ENCODE measurements around the gene DUSP28. TPM values are rescaled to one million over a fixed set of nuclear protein-coding genes. Genes with fewer than 3 reads are reported as not detected.

The DUSP28 gene
- total and polyA plus RNA-seq, 2 of the 13 experiments (the other 11 are each of a cell fraction or from before 2014, with no cell fraction given), result 5.2 to 8.6 TPM

DNA sequence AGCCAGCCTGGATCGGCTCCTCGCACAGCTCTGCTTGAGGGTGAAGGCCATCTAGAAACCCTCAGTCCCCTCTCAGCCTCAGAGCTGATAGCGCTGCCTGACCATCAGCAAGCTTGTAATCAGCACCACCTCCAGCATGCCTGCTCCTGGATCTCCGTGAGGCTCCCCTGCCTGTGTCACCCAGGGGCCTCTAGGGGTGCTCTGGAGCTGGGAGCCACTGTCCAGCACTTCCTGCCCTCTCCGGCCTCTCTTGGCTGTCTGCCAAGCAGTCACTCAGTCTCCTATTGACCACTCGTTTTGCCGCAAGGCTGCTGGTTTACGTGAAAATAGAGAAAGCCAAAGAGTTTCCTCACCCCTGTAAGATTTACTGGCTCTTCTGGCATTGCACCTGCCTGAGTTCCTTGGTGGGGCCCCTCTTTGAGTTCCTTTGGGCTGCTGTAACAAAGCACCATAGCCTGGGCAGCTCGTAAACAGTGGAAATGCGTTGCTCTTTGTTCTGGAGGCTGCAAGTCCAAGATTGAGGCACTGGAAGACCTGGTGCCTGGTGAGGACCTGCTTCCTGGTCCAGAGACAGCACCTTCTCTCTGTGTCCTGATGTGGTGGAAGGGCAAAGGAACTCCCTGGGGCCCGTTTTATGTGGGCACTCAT lies 44.3 kb downstream of the DUSP28 start (continued):
- peak; percentile 91 for TF ChIP-seq ELF3 (CRISPR knock-in tag; IDR thresholded peaks at IDR 0.05)
- TF ChIP-seq PHF21A (CRISPR knock-in tag; IDR thresholded peaks at IDR 0.05), result peak; percentile 7
- TF ChIP-seq ZNF580 (CRISPR knock-in tag; IDR thresholded peaks at IDR 0.05; ENCODE audit: borderline replicate concordance, low read depth), result peak; percentile 46; the same call in 1 of the 2 replicates
- no peak for TF ChIP-seq RAD51 (IDR thresholded peaks at IDR 0.05; ENCODE audit: borderline replicate concordance)
- peak; percentile 61; the same call in 1 of the 2 replicates for TF ChIP-seq PPARG (CRISPR knock-in tag; conservative IDR thresholded peaks at IDR 0.05)
- TF ChIP-seq ZNF446 (CRISPR knock-in tag; IDR thresholded peaks at IDR 0.05), result no peak
- TF ChIP-seq, protein P1, sequence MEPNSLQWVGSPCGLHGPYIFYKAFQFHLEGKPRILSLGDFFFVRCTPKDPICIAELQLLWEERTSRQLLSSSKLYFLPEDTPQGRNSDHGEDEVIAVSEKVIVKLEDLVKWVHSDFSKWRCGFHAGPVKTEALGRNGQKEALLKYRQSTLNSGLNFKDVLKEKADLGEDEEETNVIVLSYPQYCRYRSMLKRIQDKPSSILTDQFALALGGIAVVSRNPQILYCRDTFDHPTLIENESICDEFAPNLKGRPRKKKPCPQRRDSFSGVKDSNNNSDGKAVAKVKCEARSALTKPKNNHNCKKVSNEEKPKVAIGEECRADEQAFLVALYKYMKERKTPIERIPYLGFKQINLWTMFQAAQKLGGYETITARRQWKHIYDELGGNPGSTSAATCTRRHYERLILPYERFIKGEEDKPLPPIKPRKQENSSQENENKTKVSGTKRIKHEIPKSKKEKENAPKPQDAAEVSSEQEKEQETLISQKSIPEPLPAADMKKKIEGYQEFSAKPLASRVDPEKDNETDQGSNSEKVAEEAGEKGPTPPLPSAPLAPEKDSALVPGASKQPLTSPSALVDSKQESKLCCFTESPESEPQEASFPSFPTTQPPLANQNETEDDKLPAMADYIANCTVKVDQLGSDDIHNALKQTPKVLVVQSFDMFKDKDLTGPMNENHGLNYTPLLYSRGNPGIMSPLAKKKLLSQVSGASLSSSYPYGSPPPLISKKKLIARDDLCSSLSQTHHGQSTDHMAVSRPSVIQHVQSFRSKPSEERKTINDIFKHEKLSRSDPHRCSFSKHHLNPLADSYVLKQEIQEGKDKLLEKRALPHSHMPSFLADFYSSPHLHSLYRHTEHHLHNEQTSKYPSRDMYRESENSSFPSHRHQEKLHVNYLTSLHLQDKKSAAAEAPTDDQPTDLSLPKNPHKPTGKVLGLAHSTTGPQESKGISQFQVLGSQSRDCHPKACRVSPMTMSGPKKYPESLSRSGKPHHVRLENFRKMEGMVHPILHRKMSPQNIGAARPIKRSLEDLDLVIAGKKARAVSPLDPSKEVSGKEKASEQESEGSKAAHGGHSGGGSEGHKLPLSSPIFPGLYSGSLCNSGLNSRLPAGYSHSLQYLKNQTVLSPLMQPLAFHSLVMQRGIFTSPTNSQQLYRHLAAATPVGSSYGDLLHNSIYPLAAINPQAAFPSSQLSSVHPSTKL (CRISPR knock-in tag; IDR thresholded peaks at IDR 0.05), result peak; percentile 68; the same call in 1 of the 2 replicates
- peak; percentile 83 for TF ChIP-seq PAXIP1 (CRISPR knock-in tag; conservative IDR thresholded peaks at IDR 0.05)
- TF ChIP-seq SMAD3 (CRISPR knock-in tag; IDR thresholded peaks at IDR 0.05), result peak; percentile 93; the same call in 1 of the 2 replicates
- TF ChIP-seq, protein P2, sequence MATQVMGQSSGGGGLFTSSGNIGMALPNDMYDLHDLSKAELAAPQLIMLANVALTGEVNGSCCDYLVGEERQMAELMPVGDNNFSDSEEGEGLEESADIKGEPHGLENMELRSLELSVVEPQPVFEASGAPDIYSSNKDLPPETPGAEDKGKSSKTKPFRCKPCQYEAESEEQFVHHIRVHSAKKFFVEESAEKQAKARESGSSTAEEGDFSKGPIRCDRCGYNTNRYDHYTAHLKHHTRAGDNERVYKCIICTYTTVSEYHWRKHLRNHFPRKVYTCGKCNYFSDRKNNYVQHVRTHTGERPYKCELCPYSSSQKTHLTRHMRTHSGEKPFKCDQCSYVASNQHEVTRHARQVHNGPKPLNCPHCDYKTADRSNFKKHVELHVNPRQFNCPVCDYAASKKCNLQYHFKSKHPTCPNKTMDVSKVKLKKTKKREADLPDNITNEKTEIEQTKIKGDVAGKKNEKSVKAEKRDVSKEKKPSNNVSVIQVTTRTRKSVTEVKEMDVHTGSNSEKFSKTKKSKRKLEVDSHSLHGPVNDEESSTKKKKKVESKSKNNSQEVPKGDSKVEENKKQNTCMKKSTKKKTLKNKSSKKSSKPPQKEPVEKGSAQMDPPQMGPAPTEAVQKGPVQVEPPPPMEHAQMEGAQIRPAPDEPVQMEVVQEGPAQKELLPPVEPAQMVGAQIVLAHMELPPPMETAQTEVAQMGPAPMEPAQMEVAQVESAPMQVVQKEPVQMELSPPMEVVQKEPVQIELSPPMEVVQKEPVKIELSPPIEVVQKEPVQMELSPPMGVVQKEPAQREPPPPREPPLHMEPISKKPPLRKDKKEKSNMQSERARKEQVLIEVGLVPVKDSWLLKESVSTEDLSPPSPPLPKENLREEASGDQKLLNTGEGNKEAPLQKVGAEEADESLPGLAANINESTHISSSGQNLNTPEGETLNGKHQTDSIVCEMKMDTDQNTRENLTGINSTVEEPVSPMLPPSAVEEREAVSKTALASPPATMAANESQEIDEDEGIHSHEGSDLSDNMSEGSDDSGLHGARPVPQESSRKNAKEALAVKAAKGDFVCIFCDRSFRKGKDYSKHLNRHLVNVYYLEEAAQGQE (IDR thresholded peaks at IDR 0.05; ENCODE audit: borderline replicate concordance in 1 of 2, low read depth in 1 of 2, low read length in 2 of 2), result peak in 1 of 2 experiments; percentile 89; a peak in 2 of 4 replicates
- TF ChIP-seq MEIS2 (CRISPR knock-in tag; IDR thresholded peaks at IDR 0.05), result peak; percentile 99
- TF ChIP-seq TMF1 (CRISPR knock-in tag; IDR thresholded peaks at IDR 0.05; ENCODE audit: low read depth), result no peak
- no peak for TF ChIP-seq ZIK1 (CRISPR knock-in tag; IDR thresholded peaks at IDR 0.05; ENCODE audit: borderline replicate concordance, low read depth)
- TF ChIP-seq KLF11 (CRISPR knock-in tag; IDR thresholded peaks at IDR 0.05), result 0 out of 2 replicates have a peak, but pooled peaks have one; percentile 26
- no peak for TF ChIP-seq XBP1 (CRISPR knock-in tag; IDR thresholded peaks at IDR 0.05)
- TF ChIP-seq, protein P3, sequence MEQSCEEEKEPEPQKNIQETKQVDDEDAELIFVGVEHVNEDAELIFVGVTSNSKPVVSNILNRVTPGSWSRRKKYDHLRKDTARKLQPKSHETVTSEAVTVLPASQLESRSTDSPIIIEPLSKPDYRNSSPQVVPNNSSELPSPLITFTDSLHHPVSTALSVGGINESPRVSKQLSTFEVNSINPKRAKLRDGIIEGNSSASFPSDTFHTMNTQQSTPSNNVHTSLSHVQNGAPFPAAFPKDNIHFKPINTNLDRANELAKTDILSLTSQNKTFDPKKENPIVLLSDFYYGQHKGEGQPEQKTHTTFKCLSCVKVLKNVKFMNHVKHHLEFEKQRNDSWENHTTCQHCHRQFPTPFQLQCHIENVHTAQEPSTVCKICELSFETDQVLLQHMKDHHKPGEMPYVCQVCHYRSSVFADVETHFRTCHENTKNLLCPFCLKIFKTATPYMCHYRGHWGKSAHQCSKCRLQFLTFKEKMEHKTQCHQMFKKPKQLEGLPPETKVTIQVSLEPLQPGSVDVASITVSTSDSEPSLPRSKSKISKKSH (CRISPR knock-in tag; IDR thresholded peaks at IDR 0.05; ENCODE audit: borderline replicate concordance), result peak; percentile 62; the same call in 1 of the 2 replicates
